ENCODE results near the gene NEUROD6. TPM values are rescaled to one million over a fixed set of nuclear protein-coding genes. Genes with fewer than 3 reads are reported as not detected.

NEUROD6 gene
- polyA plus RNA-seq, 3 donors: not detected

GRCh38 chr7:31382722-31383121 lies 42.2 kb upstream of the NEUROD6 start:
- no peak overlapping the region for H3K27ac ChIP-seq (ENCODE audit: low read depth in 1 of 2, low read length in 2 of 2)
- H3K9me3 ChIP-seq (replicated peaks in 1 of 2; ENCODE audit: control insufficient read depth in 1 of 2, insufficient read depth in 1 of 2, low read length in 2 of 2): peaks cover 0 to 4% of the 10 kb centered on the region in 2 donors
- H3K4me3 ChIP-seq (replicated peaks in 1 of 3; ENCODE audit: low read depth in 2 of 3, low read length in 3 of 3): no peak overlapping the region
- no peak overlapping the region for H3K4me2 ChIP-seq (replicated peaks; ENCODE audit: extremely low read depth, low read length, poor library complexity, severe bottlenecking)
- no peaks in the 10 kb centered on the region for H3K36me3 ChIP-seq (replicated peaks in 1 of 2; ENCODE audit: control insufficient read depth in 1 of 2, insufficient read depth in 2 of 2, low read length in 2 of 2)
- no CpG with 5 or more reads among the region's 2 CpGs for WGBS (ENCODE audit: insufficient coverage)
- no peak for DNase-seq
- no peak overlapping the region for H2AFZ ChIP-seq (ENCODE audit: insufficient read depth, low read depth, low read length, poor library complexity, severe bottlenecking)
- no peak overlapping the region for H3K27ac Mint-ChIP-seq
- no peaks in the 10 kb centered on the region for H4K20me1 ChIP-seq (ENCODE audit: insufficient read depth, low read length)
- no peak overlapping the region for H3K4me3 Mint-ChIP-seq
- H3K36me3 Mint-ChIP-seq: no peaks in the 10 kb centered on the region
- H3K27me3 Mint-ChIP-seq (ENCODE audit: low read depth in 3 of 3): peaks cover 0 to 2% (median 1%) of the 10 kb centered on the region in 3 donors
- no peak for TF ChIP-seq CTCF (IDR thresholded peaks at IDR 0.05)
- no peaks in the 10 kb centered on the region for H3K27me3 ChIP-seq (ENCODE audit: control insufficient read depth in 2 of 2, insufficient read depth in 2 of 2, low read length in 2 of 2)
- peaks cover 0 to 3% (median 0%) of the 10 kb centered on the region in 7 donors for H3K9me3 Mint-ChIP-seq
- intact Hi-C loops (cut with micrococcal nuclease): no loop called here
- no peaks in the 10 kb centered on the region for H3K4me1 ChIP-seq (ENCODE audit: control insufficient read depth in 1 of 2, insufficient read depth in 2 of 2, low read length in 2 of 2)
- no peaks in the 10 kb centered on the region for H3K79me2 ChIP-seq (ENCODE audit: insufficient read depth, low read length)
- H3K4me1 Mint-ChIP-seq: no peaks in the 10 kb centered on the region
- no peak overlapping the region for H3K9ac ChIP-seq (ENCODE audit: insufficient read depth, low read length, poor library complexity, severe bottlenecking)

GRCh38 chr7:31373337-31374289 lies 33.1 kb upstream of the NEUROD6 start:
- no peaks in the 10 kb centered on the region for H3K9me3 Mint-ChIP-seq
- no peak overlapping the region for H3K4me3 Mint-ChIP-seq
- peaks cover 0 to 2% of the 10 kb centered on the region in 2 donors for H3K27me3 ChIP-seq (ENCODE audit: control insufficient read depth in 2 of 2, insufficient read depth in 2 of 2, low read length in 2 of 2)
- no peaks in the 10 kb centered on the region for H3K79me2 ChIP-seq (ENCODE audit: insufficient read depth, low read length)
- DNase-seq: peak in 1 of 3 donors; percentile 5
- H3K4me3 ChIP-seq (replicated peaks in 1 of 3; ENCODE audit: low read depth in 2 of 3, low read length in 3 of 3): no peak overlapping the region
- no peaks in the 10 kb centered on the region for H3K4me1 Mint-ChIP-seq
- no peaks in the 10 kb centered on the region for H4K20me1 ChIP-seq (ENCODE audit: insufficient read depth, low read length)
- no peaks in the 10 kb centered on the region for H3K36me3 ChIP-seq (replicated peaks in 1 of 2; ENCODE audit: control insufficient read depth in 1 of 2, insufficient read depth in 2 of 2, low read length in 2 of 2)
- no peaks in the 10 kb centered on the region for H3K4me1 ChIP-seq (ENCODE audit: control insufficient read depth in 1 of 2, insufficient read depth in 2 of 2, low read length in 2 of 2)
- H3K9ac ChIP-seq (ENCODE audit: insufficient read depth, low read length, poor library complexity, severe bottlenecking): no peak overlapping the region
- WGBS (ENCODE audit: insufficient coverage): 74% methylated on average over 10 of the region's 12 CpGs
- peak; percentile 45 for TF ChIP-seq CTCF (IDR thresholded peaks at IDR 0.05)
- H3K27ac Mint-ChIP-seq: no peak overlapping the region
- H3K27me3 Mint-ChIP-seq (ENCODE audit: low read depth in 3 of 3): peaks cover 2 to 7% (median 6%) of the 10 kb centered on the region in 3 donors
- H3K4me2 ChIP-seq (replicated peaks; ENCODE audit: extremely low read depth, low read length, poor library complexity, severe bottlenecking): no peak overlapping the region
- H3K36me3 Mint-ChIP-seq: no peaks in the 10 kb centered on the region
- no peak overlapping the region for H3K27ac ChIP-seq (ENCODE audit: low read depth in 1 of 2, low read length in 2 of 2)
- H2AFZ ChIP-seq (ENCODE audit: insufficient read depth, low read depth, low read length, poor library complexity, severe bottlenecking): no peak overlapping the region
- no peaks in the 10 kb centered on the region for H3K9me3 ChIP-seq (replicated peaks in 1 of 2; ENCODE audit: control insufficient read depth in 1 of 2, insufficient read depth in 1 of 2, low read length in 2 of 2)
- intact Hi-C loops (cut with micrococcal nuclease): no loop called here
